ENCODE data around the gene CEACAM18.

The CEACAM18 gene

DNA sequence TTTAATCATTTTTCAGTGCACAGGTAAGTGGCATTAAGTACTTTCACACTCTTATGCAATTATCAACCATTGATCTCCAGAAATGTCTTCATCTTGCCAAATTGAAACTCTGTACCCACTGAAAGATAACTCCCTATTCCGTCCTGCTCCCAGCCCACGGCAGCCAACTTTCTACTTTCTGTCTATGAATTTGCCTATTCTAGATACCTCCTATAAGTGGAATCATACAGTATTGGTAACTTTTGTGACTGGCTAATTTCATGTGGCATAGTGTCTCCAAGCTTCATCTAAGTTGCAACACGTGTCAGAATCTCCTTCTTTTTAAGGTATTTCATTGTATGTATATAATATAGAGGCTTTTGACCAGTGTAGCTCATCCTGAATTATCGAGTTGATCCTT is 5.7 kb upstream of the CEACAM18 start (continued):
- TF ChIP-seq AEBP2 (tag by site-specific recombination; IDR thresholded peaks at IDR 0.05; ENCODE audit: borderline replicate concordance): no peak
- no peak for TF ChIP-seq SP2 (tag by site-specific recombination; IDR thresholded peaks at IDR 0.05)

DNA sequence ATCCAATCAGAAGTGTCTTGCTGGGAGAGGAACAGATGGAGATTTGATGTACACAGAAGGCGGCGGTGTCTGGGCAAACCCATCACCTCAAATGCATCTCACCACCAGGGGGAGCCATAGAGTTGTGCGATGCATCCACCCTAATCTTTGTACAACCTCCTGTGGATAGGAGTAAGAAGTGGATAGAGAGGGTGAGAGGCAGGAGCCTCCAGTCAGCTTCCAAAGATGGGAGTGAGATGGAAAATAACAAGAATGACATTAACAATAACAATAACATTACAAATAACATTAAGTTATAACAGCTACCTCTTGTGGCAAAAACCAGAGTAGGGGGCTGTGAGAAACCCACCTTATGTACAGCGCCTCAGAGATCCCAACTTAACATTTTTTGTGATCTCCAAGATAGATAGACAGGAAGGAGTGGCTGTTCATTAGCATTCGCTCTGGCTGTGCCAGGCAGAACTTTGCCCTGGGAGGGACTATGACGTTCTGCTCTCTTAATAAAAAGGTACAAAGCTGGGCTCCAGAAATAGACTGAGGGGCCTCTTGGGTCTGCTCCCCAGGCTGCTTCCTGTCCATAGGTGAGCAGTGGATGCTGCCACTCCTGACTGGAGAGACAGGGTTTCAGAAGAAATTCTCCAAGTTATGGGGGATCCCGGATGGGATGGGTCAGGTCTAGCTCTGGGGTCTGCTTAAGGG is 5.2 kb upstream of the CEACAM18 start:
- ChIA-PET POLR2A (no interaction called here), CTCF (interaction anchor here (0.6 to 4.7 kb wide), 44 partner anchors 8 to 344 kb away, joined by 3 to 104 read pairs (median 3); partner anchors contain the start of genes HAS1 and NKG7)
- H3K9me3 ChIP-seq (ENCODE audit: control insufficient read depth, insufficient read depth, low read depth, low read length): no peaks in the 10 kb centered on the region
- no peak overlapping the region for H3K4me3 ChIP-seq (ENCODE audit: low read depth, low read length)
- H3K27ac ChIP-seq (ENCODE audit: extremely low read depth, low read depth, low read length): no peak overlapping the region
- no peaks in the 10 kb centered on the region for H3K4me1 ChIP-seq (ENCODE audit: control insufficient read depth, insufficient read depth, low read length)
- H3K36me3 ChIP-seq (ENCODE audit: control insufficient read depth in 2 of 2, insufficient read depth in 1 of 2, low read length in 2 of 2): no peaks in the 10 kb centered on the region
- peak; percentile 32 for TF ChIP-seq ZNF654 (tag by site-specific recombination; IDR thresholded peaks at IDR 0.05; ENCODE audit: low read depth)
- TF ChIP-seq, protein P1, sequence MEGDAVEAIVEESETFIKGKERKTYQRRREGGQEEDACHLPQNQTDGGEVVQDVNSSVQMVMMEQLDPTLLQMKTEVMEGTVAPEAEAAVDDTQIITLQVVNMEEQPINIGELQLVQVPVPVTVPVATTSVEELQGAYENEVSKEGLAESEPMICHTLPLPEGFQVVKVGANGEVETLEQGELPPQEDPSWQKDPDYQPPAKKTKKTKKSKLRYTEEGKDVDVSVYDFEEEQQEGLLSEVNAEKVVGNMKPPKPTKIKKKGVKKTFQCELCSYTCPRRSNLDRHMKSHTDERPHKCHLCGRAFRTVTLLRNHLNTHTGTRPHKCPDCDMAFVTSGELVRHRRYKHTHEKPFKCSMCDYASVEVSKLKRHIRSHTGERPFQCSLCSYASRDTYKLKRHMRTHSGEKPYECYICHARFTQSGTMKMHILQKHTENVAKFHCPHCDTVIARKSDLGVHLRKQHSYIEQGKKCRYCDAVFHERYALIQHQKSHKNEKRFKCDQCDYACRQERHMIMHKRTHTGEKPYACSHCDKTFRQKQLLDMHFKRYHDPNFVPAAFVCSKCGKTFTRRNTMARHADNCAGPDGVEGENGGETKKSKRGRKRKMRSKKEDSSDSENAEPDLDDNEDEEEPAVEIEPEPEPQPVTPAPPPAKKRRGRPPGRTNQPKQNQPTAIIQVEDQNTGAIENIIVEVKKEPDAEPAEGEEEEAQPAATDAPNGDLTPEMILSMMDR (tag by site-specific recombination; IDR thresholded peaks at IDR 0.05): peak; percentile 71
- TF ChIP-seq FEZF1 (tag by site-specific recombination; IDR thresholded peaks at IDR 0.05): no peak

DNA sequence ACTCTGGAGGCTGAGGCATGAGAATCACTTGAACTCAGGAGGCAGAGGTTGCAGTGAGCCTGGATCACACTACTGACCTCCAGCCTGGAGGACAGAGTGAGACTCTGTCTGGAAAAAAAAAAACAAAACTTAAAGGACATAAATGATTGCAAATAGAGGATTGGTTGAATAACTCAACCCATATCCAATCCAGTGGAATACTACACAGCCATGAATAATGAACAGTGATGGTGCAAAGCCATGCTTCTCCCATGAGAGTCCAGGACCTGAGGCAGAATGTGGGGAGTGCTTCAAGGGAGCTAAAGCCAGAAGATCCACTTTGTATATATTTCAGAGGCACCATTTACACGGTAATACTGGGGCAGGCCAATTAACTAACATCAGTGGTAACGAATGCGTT is 2.2 kb upstream of the CEACAM18 start:
- H3K36me3 ChIP-seq (ENCODE audit: control insufficient read depth in 2 of 2, insufficient read depth in 1 of 2, low read length in 2 of 2): no peaks in the 10 kb centered on the region
- no peaks in the 10 kb centered on the region for H3K9me3 ChIP-seq (ENCODE audit: control insufficient read depth, insufficient read depth, low read depth, low read length)
- H3K4me1 ChIP-seq (ENCODE audit: control insufficient read depth, insufficient read depth, low read length): no peaks in the 10 kb centered on the region
- H3K4me3 ChIP-seq (ENCODE audit: low read depth, low read length): no peak overlapping the region
- ChIA-PET POLR2A (no interaction called here), CTCF (interaction anchor here (0.6 to 1.1 kb wide), 2 partner anchors 132 to 301 kb away, joined by 3 read pairs; no protein-coding TSS in a partner anchor)
- H3K27ac ChIP-seq (ENCODE audit: extremely low read depth, low read depth, low read length): no peak overlapping the region
- peak; percentile 55 for TF ChIP-seq ZNF146 (tag by site-specific recombination; IDR thresholded peaks at IDR 0.05)
- no peak for TF ChIP-seq ZFP37 (tag by site-specific recombination; IDR thresholded peaks at IDR 0.05)
- no peak for TF ChIP-seq YY2 (tag by site-specific recombination; IDR thresholded peaks at IDR 0.05)
- no peak for TF ChIP-seq ZNF701 (tag by site-specific recombination; IDR thresholded peaks at IDR 0.05)
- TF ChIP-seq, protein P2, sequence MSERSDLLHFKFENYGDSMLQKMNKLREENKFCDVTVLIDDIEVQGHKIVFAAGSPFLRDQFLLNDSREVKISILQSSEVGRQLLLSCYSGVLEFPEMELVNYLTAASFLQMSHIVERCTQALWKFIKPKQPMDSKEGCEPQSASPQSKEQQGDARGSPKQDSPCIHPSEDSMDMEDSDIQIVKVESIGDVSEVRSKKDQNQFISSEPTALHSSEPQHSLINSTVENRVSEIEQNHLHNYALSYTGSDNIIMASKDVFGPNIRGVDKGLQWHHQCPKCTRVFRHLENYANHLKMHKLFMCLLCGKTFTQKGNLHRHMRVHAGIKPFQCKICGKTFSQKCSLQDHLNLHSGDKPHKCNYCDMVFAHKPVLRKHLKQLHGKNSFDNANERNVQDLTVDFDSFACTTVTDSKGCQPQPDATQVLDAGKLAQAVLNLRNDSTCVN (tag by site-specific recombination; optimal IDR thresholded peaks at IDR 0.05): no peak
- TF ChIP-seq ZNF501 (tag by site-specific recombination; IDR thresholded peaks at IDR 0.05): no peak

DNA sequence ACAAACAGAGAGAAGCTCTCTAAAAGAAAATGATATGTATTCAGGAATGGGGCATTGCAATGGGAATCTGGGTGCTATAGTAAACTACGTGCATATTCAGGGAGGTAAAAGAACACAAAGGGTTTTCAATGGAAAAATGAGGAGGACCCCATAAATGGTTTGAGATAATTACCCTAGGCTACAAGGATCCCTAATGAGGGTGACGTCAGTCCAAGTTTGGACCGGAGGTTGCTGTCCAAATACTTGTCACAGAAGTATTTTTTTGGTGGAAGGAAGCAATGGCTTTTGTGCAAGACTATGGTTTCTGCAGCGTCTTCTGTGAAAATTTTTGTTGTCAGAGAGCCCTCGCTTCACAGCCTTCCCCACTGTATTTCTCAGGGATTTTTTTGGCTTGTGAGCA is 995 bp upstream of the CEACAM18 start:
- no peak overlapping the region for H3K27ac ChIP-seq (ENCODE audit: extremely low read depth, low read depth, low read length)
- TF ChIP-seq REST (tag by site-specific recombination; IDR thresholded peaks at IDR 0.05) (0 out of 2 replicates have a peak, but pooled peaks have one; percentile 40), SCRT1 (tag by site-specific recombination; IDR thresholded peaks at IDR 0.05; ENCODE audit: borderline replicate concordance) (no peak)
- no peaks in the 10 kb centered on the region for H3K9me3 ChIP-seq (ENCODE audit: control insufficient read depth, insufficient read depth, low read depth, low read length)
- no peaks in the 10 kb centered on the region for H3K36me3 ChIP-seq (ENCODE audit: control insufficient read depth in 2 of 2, insufficient read depth in 1 of 2, low read length in 2 of 2)
- ChIA-PET POLR2A (no interaction called here), CTCF (interaction anchor here (1.1 kb wide), 1 partner anchor 300 kb away, joined by 3 read pairs; no protein-coding TSS in a partner anchor)
- H3K4me3 ChIP-seq (ENCODE audit: low read depth, low read length): no peak overlapping the region
- H3K4me1 ChIP-seq (ENCODE audit: control insufficient read depth, insufficient read depth, low read length): no peaks in the 10 kb centered on the region
